OCI-LY1 (cell line): ENCODE data around the gene EVI2B.

Experiments used
- CTCF ChIP-seq: fragments of 200-600 bp; sonication (generic), shearing (Covaris generic); IDR thresholded peaks from 2 replicates; pipeline ENCODE4 v1.5.1; 2017; ENCODE audit warnings: mild to moderate bottlenecking, antibody characterized with exemption, low read length, moderate library complexity, mixed read lengths
- EZH2 ChIP-seq: fragments of 200-600 bp; sonication (generic), shearing (Covaris generic); IDR thresholded peaks from 2 replicates; pipeline ENCODE4 v1.8.0; 2017; ENCODE audit warnings: borderline replicate concordance, mixed run types, mild to moderate bottlenecking, antibody characterized with exemption, low read length, moderate library complexity, mixed read lengths

- TF ChIP-seq CTCF (no peak), EZH2 (no peak)
Measured at GRCh38 chr17:31274252-31274651, 39.6 kb downstream of the EVI2B start.
